ENCODE measurements around the gene PGGT1B.

PGGT1B gene

GRCh38 chr5:115289104-115289503 lies 26.4 kb upstream of the PGGT1B start:
- Histone ChIP-seq H3K27me3 (ENCODE audit: control insufficient read depth in 1 of 2, insufficient read depth in 2 of 2, low read length in 2 of 2) (no peaks in the 10 kb centered on the region), H3K36me3 (ENCODE audit: control insufficient read depth in 2 of 2, insufficient read depth in 2 of 2, low read length in 2 of 2) (no peaks in the 10 kb centered on the region), H3K4me1 (ENCODE audit: control insufficient read depth, insufficient read depth, low read length) (no peaks in the 10 kb centered on the region), H3K4me3 (ENCODE audit: low read length in 2 of 2) (no peak overlapping the region), H3K27ac (ENCODE audit: low read length) (no peak overlapping the region), H3K9me3 (ENCODE audit: control insufficient read depth in 2 of 2, low read length in 2 of 2) (no peaks in the 10 kb centered on the region), H3K9ac (ENCODE audit: low read length in 2 of 2) (no peak overlapping the region)

GRCh38 chr5:115284021-115284420 lies 21.3 kb upstream of the PGGT1B start:
- Histone ChIP-seq H3K27me3 (ENCODE audit: control insufficient read depth in 1 of 2, insufficient read depth in 2 of 2, low read length in 2 of 2) (no peaks in the 10 kb centered on the region), H3K4me3 (ENCODE audit: low read length in 2 of 2) (no peak overlapping the region), H3K27ac (ENCODE audit: low read length) (no peak overlapping the region), H3K36me3 (ENCODE audit: control insufficient read depth in 2 of 2, insufficient read depth in 2 of 2, low read length in 2 of 2) (no peaks in the 10 kb centered on the region), H3K4me1 (ENCODE audit: control insufficient read depth, insufficient read depth, low read length) (no peaks in the 10 kb centered on the region), H3K9me3 (ENCODE audit: control insufficient read depth in 2 of 2, low read length in 2 of 2) (no peaks in the 10 kb centered on the region), H3K9ac (ENCODE audit: low read length in 2 of 2) (no peak overlapping the region)

DNA sequence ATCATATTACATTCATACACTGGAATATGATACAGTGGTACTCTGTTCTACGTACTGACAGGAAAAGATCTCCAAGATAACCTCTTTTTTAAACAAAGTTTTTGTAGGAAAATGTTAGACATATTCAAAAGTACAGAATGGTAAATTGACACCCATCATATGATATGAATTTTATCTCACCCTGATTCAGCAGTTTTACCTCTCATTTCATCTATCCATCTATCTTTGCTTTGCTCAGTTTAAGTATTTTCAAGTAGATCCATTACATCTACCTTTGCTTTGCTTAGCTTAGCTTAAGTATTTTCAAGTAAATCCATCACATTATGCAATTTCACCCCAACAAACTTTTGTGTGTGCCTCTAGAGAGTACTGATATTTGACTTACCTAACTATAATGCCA lies 19.5 kb upstream of the PGGT1B start:
- no peak overlapping the region for H3K27ac ChIP-seq (ENCODE audit: low read length)
- H3K9me3 ChIP-seq (ENCODE audit: control insufficient read depth in 2 of 2, low read length in 2 of 2): no peaks in the 10 kb centered on the region
- H3K36me3 ChIP-seq (ENCODE audit: control insufficient read depth in 2 of 2, insufficient read depth in 2 of 2, low read length in 2 of 2): no peaks in the 10 kb centered on the region
- H3K9ac ChIP-seq (ENCODE audit: low read length in 2 of 2): no peak overlapping the region
- H3K27me3 ChIP-seq (ENCODE audit: control insufficient read depth in 1 of 2, insufficient read depth in 2 of 2, low read length in 2 of 2): no peaks in the 10 kb centered on the region
- no peaks in the 10 kb centered on the region for H3K4me1 ChIP-seq (ENCODE audit: control insufficient read depth, insufficient read depth, low read length)
- no peak overlapping the region for H3K4me3 ChIP-seq (ENCODE audit: low read length in 2 of 2)

DNA sequence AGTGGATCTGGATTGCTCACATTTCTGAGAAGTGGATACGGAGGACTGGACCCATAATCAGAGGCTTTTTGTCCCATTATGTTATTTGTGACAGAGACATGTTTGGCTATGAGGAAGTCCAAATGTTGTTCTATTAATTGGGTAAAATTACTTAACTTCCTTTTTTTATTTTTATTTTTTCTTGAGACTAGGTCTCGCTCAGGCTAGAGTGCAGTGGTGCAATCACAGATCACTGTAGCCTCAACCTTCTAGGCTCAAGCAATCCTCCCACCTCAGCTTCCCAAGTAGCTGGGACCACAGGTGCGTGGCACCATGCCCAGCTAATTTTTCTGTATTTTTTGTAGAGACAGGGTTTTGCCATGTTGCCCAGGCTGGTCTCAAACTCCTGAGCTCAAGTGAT lies 11.9 kb upstream of the PGGT1B start:
- no peak overlapping the region for H3K4me3 ChIP-seq (ENCODE audit: low read length in 2 of 2)
- H3K27me3 ChIP-seq (ENCODE audit: control insufficient read depth in 1 of 2, insufficient read depth in 2 of 2, low read length in 2 of 2): no peaks in the 10 kb centered on the region
- H3K27ac ChIP-seq (ENCODE audit: low read length): no peak overlapping the region
- H3K9me3 ChIP-seq (ENCODE audit: control insufficient read depth in 2 of 2, low read length in 2 of 2): no peaks in the 10 kb centered on the region
- peaks cover 0 to 6% of the 10 kb centered on the region in 2 donors for H3K36me3 ChIP-seq (ENCODE audit: control insufficient read depth in 2 of 2, insufficient read depth in 2 of 2, low read length in 2 of 2)
- H3K4me1 ChIP-seq (ENCODE audit: control insufficient read depth, insufficient read depth, low read length): no peaks in the 10 kb centered on the region
- H3K9ac ChIP-seq (ENCODE audit: low read length in 2 of 2): no peak overlapping the region

GRCh38 chr5:115272297-115272958 lies 9.8 kb upstream of the PGGT1B start:
- Histone ChIP-seq H3K27me3 (ENCODE audit: control insufficient read depth in 1 of 2, insufficient read depth in 2 of 2, low read length in 2 of 2) (no peaks in the 10 kb centered on the region), H3K9me3 (ENCODE audit: control insufficient read depth in 2 of 2, low read length in 2 of 2) (no peaks in the 10 kb centered on the region), H3K4me1 (ENCODE audit: control insufficient read depth, insufficient read depth, low read length) (no peaks in the 10 kb centered on the region), H3K9ac (ENCODE audit: low read length in 2 of 2) (no peak overlapping the region), H3K4me3 (ENCODE audit: low read length in 2 of 2) (no peak overlapping the region), H3K36me3 (ENCODE audit: control insufficient read depth in 2 of 2, insufficient read depth in 2 of 2, low read length in 2 of 2) (peaks cover 0 to 6% of the 10 kb centered on the region in 2 donors), H3K27ac (ENCODE audit: low read length) (no peak overlapping the region)

- no peaks in the 10 kb centered on the region for H3K27me3 ChIP-seq (ENCODE audit: control insufficient read depth in 1 of 2, insufficient read depth in 2 of 2, low read length in 2 of 2)
- H3K9ac ChIP-seq (ENCODE audit: low read length in 2 of 2): no peak overlapping the region
- peaks cover 0 to 6% of the 10 kb centered on the region in 2 donors for H3K36me3 ChIP-seq (ENCODE audit: control insufficient read depth in 2 of 2, insufficient read depth in 2 of 2, low read length in 2 of 2)
- H3K9me3 ChIP-seq (ENCODE audit: control insufficient read depth in 2 of 2, low read length in 2 of 2): no peaks in the 10 kb centered on the region
- H3K27ac ChIP-seq (ENCODE audit: low read length): no peak overlapping the region
- H3K4me1 ChIP-seq (ENCODE audit: control insufficient read depth, insufficient read depth, low read length): no peaks in the 10 kb centered on the region
- no peak overlapping the region for H3K4me3 ChIP-seq (ENCODE audit: low read length in 2 of 2)
These were observed 8.8 kb upstream of the PGGT1B start for GRCh38 chr5:115271295-115272050.

GRCh38 chr5:115267617-115268016 lies 4.9 kb upstream of the PGGT1B start:
- H3K4me1 ChIP-seq (ENCODE audit: control insufficient read depth, insufficient read depth, low read length): no peaks in the 10 kb centered on the region
- no peak overlapping the region for H3K9ac ChIP-seq (ENCODE audit: low read length in 2 of 2)
- no peak overlapping the region for H3K4me3 ChIP-seq (ENCODE audit: low read length in 2 of 2)
- no peaks in the 10 kb centered on the region for H3K27me3 ChIP-seq (ENCODE audit: control insufficient read depth in 1 of 2, insufficient read depth in 2 of 2, low read length in 2 of 2)
- no peaks in the 10 kb centered on the region for H3K36me3 ChIP-seq (ENCODE audit: control insufficient read depth in 2 of 2, insufficient read depth in 2 of 2, low read length in 2 of 2)
- H3K27ac ChIP-seq (ENCODE audit: low read length): no peak overlapping the region
- no peaks in the 10 kb centered on the region for H3K9me3 ChIP-seq (ENCODE audit: control insufficient read depth in 2 of 2, low read length in 2 of 2)

- no peaks in the 10 kb centered on the region for H3K9me3 ChIP-seq (ENCODE audit: control insufficient read depth in 2 of 2, low read length in 2 of 2)
- H3K4me1 ChIP-seq (ENCODE audit: control insufficient read depth, insufficient read depth, low read length): no peaks in the 10 kb centered on the region
- H3K27ac ChIP-seq (ENCODE audit: low read length): no peak overlapping the region
- H3K4me3 ChIP-seq (ENCODE audit: low read length in 2 of 2): no peak overlapping the region
- no peak overlapping the region for H3K9ac ChIP-seq (ENCODE audit: low read length in 2 of 2)
- no peaks in the 10 kb centered on the region for H3K27me3 ChIP-seq (ENCODE audit: control insufficient read depth in 1 of 2, insufficient read depth in 2 of 2, low read length in 2 of 2)
- no peaks in the 10 kb centered on the region for H3K36me3 ChIP-seq (ENCODE audit: control insufficient read depth in 2 of 2, insufficient read depth in 2 of 2, low read length in 2 of 2)
These were observed 2.5 kb upstream of the PGGT1B start for GRCh38 chr5:115265220-115265619.

- Histone ChIP-seq H3K27ac (ENCODE audit: low read length) (no peak overlapping the region), H3K4me3 (ENCODE audit: low read length in 2 of 2) (no peak overlapping the region), H3K4me1 (ENCODE audit: control insufficient read depth, insufficient read depth, low read length) (no peaks in the 10 kb centered on the region), H3K9ac (ENCODE audit: low read length in 2 of 2) (no peak overlapping the region), H3K27me3 (ENCODE audit: control insufficient read depth in 1 of 2, insufficient read depth in 2 of 2, low read length in 2 of 2) (no peaks in the 10 kb centered on the region), H3K36me3 (ENCODE audit: control insufficient read depth in 2 of 2, insufficient read depth in 2 of 2, low read length in 2 of 2) (no peaks in the 10 kb centered on the region), H3K9me3 (ENCODE audit: control insufficient read depth in 2 of 2, low read length in 2 of 2) (no peaks in the 10 kb centered on the region)
These were observed 2.1 kb upstream of the PGGT1B start for GRCh38 chr5:115264786-115265185.

GRCh38 chr5:115263078-115263380 lies 352 bp upstream of the PGGT1B start:
- no peaks in the 10 kb centered on the region for H3K27me3 ChIP-seq (ENCODE audit: control insufficient read depth in 1 of 2, insufficient read depth in 2 of 2, low read length in 2 of 2)
- H3K9ac ChIP-seq (ENCODE audit: low read length in 2 of 2): peak overlapping the region; percentile 78 to 88
- peaks cover 2% of the 10 kb centered on the region for H3K4me1 ChIP-seq (ENCODE audit: control insufficient read depth, insufficient read depth, low read length)
- H3K36me3 ChIP-seq (ENCODE audit: control insufficient read depth in 2 of 2, insufficient read depth in 2 of 2, low read length in 2 of 2): no peaks in the 10 kb centered on the region
- no peaks in the 10 kb centered on the region for H3K9me3 ChIP-seq (ENCODE audit: control insufficient read depth in 2 of 2, low read length in 2 of 2)
- peak overlapping the region; percentile 76 for H3K27ac ChIP-seq (ENCODE audit: low read length)
- H3K4me3 ChIP-seq (ENCODE audit: low read length in 2 of 2): peak overlapping the region; percentile 86 to 93

DNA sequence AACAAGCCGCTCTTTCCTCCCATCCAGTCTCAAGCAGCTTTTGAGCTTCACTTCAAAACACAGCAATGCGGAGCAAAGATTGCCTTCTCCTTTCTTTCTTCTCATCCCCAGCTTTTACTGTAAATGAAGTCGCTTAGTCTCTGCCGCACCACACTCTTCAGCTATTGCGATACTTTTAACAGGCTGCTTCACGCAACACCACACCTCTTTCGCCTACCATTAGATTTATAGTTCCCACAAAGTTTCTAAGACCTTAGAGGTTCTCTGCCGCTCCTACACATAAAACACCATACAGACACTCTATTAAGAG lies 711 bp downstream of the PGGT1B start:
- peak overlapping the region; percentile 78 to 88 for H3K9ac ChIP-seq (ENCODE audit: low read length in 2 of 2)
- peak overlapping the region; percentile 76 for H3K27ac ChIP-seq (ENCODE audit: low read length)

More for the DNA sequence above, 711 bp downstream of the PGGT1B start:
- Histone ChIP-seq H3K36me3 (ENCODE audit: control insufficient read depth in 2 of 2, insufficient read depth in 2 of 2, low read length in 2 of 2) (no peaks in the 10 kb centered on the region), H3K9me3 (ENCODE audit: control insufficient read depth in 2 of 2, low read length in 2 of 2) (no peaks in the 10 kb centered on the region), H3K27me3 (ENCODE audit: control insufficient read depth in 1 of 2, insufficient read depth in 2 of 2, low read length in 2 of 2) (no peaks in the 10 kb centered on the region), H3K4me3 (ENCODE audit: low read length in 2 of 2) (peak overlapping the region; percentile 86 to 93), H3K4me1 (ENCODE audit: control insufficient read depth, insufficient read depth, low read length) (peaks cover 2% of the 10 kb centered on the region)

All from stomach smooth muscle (tissue), 2 donors.